Measurements from ENCODE around the gene KLRB1. TPM values are rescaled to one million over a fixed set of nuclear protein-coding genes. Genes with fewer than 3 reads are reported as not detected.
"Not testable (repeated sequence)": the region's sequence is repeated elsewhere in the genome, so short reads cannot be mapped to it uniquely, and the experiment has no call there.

The KLRB1 gene
- total RNA-seq, 1 donor from 2014 or later: 3.3 TPM

DNA sequence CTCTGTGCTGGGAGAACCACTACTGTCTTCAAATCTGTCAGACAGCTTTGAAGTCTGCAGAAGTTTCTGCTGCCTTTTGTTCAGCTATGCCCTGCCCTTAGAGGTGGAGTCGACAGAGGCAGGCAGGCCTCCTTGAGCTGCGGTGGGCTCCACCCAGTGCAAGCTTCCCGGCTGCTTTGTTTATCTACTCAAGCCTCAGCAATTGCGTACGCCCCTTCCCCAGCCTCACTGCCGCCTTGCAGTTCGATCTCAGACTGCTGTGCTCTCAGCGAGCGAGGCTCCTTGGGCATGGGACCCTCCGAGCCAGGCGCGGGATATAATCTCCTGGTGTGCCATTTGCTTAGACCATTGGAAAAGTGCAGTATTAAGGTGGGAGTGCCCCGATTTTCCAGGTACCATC lies 25.1 kb upstream of the KLRB1 start:
- ATAC-seq (no peak), DNase-seq (no peak)
- no peaks in the 10 kb centered on the region for H3K4me1 ChIP-seq
- no peak overlapping the region for H3K27ac ChIP-seq
- H3K4me3 ChIP-seq: no peak overlapping the region
- H3K36me3 ChIP-seq: no peaks in the 10 kb centered on the region
- TF ChIP-seq, protein P1, sequence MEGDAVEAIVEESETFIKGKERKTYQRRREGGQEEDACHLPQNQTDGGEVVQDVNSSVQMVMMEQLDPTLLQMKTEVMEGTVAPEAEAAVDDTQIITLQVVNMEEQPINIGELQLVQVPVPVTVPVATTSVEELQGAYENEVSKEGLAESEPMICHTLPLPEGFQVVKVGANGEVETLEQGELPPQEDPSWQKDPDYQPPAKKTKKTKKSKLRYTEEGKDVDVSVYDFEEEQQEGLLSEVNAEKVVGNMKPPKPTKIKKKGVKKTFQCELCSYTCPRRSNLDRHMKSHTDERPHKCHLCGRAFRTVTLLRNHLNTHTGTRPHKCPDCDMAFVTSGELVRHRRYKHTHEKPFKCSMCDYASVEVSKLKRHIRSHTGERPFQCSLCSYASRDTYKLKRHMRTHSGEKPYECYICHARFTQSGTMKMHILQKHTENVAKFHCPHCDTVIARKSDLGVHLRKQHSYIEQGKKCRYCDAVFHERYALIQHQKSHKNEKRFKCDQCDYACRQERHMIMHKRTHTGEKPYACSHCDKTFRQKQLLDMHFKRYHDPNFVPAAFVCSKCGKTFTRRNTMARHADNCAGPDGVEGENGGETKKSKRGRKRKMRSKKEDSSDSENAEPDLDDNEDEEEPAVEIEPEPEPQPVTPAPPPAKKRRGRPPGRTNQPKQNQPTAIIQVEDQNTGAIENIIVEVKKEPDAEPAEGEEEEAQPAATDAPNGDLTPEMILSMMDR (IDR thresholded peaks at IDR 0.05): no peak
- intact Hi-C loops (cut with DNase I): loop anchor here (10.0 kb wide), 1 partner anchor 72 kb away; no protein-coding TSS in a partner anchor
- H3K27me3 ChIP-seq: no peaks in the 10 kb centered on the region
- H3K9me3 ChIP-seq: no peaks in the 10 kb centered on the region

DNA sequence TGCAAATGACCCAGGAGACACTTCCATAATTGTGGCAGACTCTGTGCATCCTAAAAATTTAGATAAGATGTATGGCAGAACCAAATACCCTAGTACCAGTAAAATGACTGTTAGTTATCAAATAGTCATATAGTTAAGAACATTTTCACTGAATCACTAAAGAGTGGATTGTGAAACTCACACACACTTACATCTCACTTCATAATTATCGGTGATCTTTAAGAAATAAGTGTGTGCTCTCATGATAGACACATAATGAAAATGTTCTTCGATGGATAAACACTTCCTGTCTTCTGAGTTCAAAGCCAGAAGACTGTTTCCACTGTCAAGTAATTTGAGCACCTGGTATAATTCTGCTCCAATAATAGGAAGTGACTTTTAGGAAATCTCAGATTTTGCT lies 19.1 kb upstream of the KLRB1 start:
- Histone ChIP-seq H3K9me3 (no peaks in the 10 kb centered on the region), H3K4me1 (no peaks in the 10 kb centered on the region), H3K27me3 (no peaks in the 10 kb centered on the region), H3K36me3 (no peaks in the 10 kb centered on the region), H3K27ac (no peak overlapping the region), H3K4me3 (no peak overlapping the region)
- TF ChIP-seq, protein P1 (IDR thresholded peaks at IDR 0.05): no peak
- DNase-seq (no peak), ATAC-seq (no peak)
- intact Hi-C loops (cut with DNase I): no loop called here

DNA sequence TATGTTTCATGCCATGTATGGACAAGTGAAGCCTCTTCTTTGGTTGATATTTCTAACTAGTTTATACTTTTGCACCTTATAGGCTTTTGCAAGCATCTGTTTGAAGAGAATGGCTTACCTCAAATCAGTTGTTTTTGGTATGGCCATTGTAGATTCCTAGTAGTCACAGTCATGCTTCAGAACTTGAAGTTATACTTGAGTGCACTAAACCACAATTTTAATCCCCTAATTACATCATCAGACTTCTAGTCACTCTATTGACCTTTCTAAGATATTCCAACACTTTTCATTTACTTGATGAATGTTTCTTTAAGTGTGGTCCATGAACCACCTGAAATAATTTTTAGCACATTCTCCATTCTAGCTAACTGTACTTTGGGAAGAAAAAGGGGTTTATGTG lies 18.6 kb upstream of the KLRB1 start:
- intact Hi-C loops (cut with DNase I): no loop called here
- no peak overlapping the region for H3K27ac ChIP-seq
- TF ChIP-seq, protein P1 (IDR thresholded peaks at IDR 0.05): no peak
- H3K4me3 ChIP-seq: no peak overlapping the region
- ATAC-seq (no peak), DNase-seq (no peak)
- no peaks in the 10 kb centered on the region for H3K9me3 ChIP-seq
- H3K4me1 ChIP-seq: no peaks in the 10 kb centered on the region
- no peaks in the 10 kb centered on the region for H3K36me3 ChIP-seq
- no peaks in the 10 kb centered on the region for H3K27me3 ChIP-seq

DNA sequence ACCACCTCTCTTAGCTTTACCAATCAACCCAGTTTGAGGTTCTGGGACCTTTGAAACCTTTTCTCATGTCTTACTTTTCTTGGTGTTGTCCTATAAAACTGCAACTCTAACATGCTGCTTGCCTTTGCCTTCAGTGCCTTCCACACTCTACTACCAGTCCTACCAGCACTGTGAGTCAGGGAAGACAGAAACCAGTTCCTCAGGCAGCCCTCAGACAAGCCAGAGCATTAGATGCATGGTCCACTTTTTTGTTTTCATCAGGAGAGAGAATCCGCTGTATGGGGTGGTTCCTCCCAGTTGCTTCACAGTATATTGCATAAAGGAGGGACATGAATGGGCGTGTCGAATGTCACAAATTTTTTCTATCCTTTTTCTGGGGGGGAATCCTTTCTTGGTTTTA lies 17.3 kb upstream of the KLRB1 start:
- ATAC-seq (no peak), DNase-seq (no peak)
- no peak overlapping the region for H3K4me3 ChIP-seq
- no peaks in the 10 kb centered on the region for H3K27me3 ChIP-seq
- no peaks in the 10 kb centered on the region for H3K4me1 ChIP-seq
- TF ChIP-seq, protein P1 (IDR thresholded peaks at IDR 0.05): no peak
- no peak overlapping the region for H3K27ac ChIP-seq
- intact Hi-C loops (cut with DNase I): no loop called here
- H3K9me3 ChIP-seq: no peaks in the 10 kb centered on the region
- no peaks in the 10 kb centered on the region for H3K36me3 ChIP-seq

DNA sequence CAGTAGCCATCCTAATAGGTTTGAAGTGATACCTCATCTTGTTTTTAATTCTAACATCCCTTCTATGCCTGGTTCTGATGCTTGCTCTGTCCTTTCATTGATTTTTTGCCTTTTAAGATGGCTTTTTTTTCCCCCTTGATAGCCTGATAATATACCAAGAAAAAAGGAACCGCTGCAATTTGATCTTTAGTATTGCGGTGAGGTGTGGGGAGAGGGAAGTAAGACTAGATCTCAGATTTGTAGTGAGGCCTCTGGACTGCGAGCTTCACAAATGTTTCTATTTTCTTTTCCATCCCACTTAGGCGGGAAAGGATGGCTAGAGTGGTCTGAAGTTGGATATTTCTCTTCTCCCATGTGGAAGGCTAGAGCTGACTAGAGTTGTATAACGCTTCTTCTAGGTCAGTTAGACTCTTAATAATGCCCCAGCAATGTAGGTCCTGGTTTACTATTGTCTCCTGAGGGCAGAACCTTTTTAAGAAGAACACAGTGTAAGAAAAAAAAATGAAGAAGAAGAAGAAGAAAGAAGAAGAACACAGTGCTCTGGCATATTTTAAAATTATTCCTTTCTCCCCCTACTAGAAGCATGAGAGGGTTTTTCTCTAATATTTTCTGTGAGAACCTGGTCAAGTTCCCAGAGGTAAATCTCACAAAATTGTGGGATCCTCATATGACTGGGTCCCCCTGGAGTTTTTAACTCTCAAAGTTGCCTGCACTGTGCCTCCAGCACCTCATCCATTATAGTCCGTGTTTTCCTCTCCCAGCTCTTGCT lies 11.9 kb upstream of the KLRB1 start:
- no peak for DNase-seq
- intact Hi-C loops (cut with DNase I): no loop called here
- Histone ChIP-seq H3K4me3 (no peak overlapping the region), H3K4me1 (no peaks in the 10 kb centered on the region), H3K36me3 (no peaks in the 10 kb centered on the region), H3K27me3 (no peaks in the 10 kb centered on the region), H3K9me3 (no peaks in the 10 kb centered on the region), H3K27ac (no peak overlapping the region)
- no peak for ATAC-seq
- TF ChIP-seq, protein P1 (IDR thresholded peaks at IDR 0.05): no peak

DNA sequence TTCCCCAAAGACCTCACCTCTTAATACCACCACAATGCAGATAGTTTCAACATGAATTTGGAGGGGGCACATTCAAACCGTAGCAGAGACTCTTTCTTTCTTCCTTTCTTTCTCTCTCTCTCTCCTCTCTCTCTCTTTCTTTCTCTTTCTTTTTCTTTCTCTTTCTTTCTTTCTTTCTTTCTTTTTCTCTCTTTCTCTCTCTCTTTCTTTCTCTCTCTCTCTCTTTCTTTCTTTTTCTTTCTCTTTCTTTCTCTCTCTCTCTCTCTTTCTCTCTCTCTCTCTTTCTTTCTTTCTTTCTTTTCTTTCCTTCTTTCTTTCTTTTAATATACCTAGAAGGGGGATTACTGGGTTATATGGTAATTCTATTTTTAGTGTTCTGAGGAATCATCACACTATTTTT lies 11.2 kb upstream of the KLRB1 start:
- H3K4me3 ChIP-seq; H3K27ac ChIP-seq; H3K27me3 ChIP-seq; H3K36me3 ChIP-seq; intact Hi-C loops (cut with DNase I); H3K4me1 ChIP-seq; ATAC-seq; H3K9me3 ChIP-seq; DNase-seq: not testable (repeated sequence)

All from upper lobe of right lung (tissue), 1 donor.